ENCODE results near the gene VPS37B.

The VPS37B gene

GRCh38 chr12:122869207-122869973 is 26.5 kb downstream of the VPS37B start:
- Histone ChIP-seq H3K9ac (ENCODE audit: low read length) (no peak overlapping the region), H3K27me3 (replicated peaks; ENCODE audit: control insufficient read depth, insufficient read depth, low read length) (no peaks in the 10 kb centered on the region), H3K4me3 (ENCODE audit: low read length) (no peak overlapping the region), H3K36me3 (ENCODE audit: control insufficient read depth, insufficient read depth, low read length, severe bottlenecking) (peaks cover 35% of the 10 kb centered on the region), H3K9me3 (ENCODE audit: control insufficient read depth, low read length) (no peaks in the 10 kb centered on the region), H3K4me1 (ENCODE audit: control insufficient read depth, insufficient read depth, low read length) (peaks cover 23% of the 10 kb centered on the region)
- DNase-seq (ENCODE audit: low read depth) = no peak

GRCh38 chr12:122868471-122869177 is 27.3 kb downstream of the VPS37B start:
- DNase-seq (ENCODE audit: low read depth) = no peak
- Histone ChIP-seq H3K4me1 (ENCODE audit: control insufficient read depth, insufficient read depth, low read length) (peaks cover 23% of the 10 kb centered on the region), H3K36me3 (ENCODE audit: control insufficient read depth, insufficient read depth, low read length, severe bottlenecking) (peaks cover 35% of the 10 kb centered on the region), H3K4me3 (ENCODE audit: low read length) (no peak overlapping the region), H3K27me3 (replicated peaks; ENCODE audit: control insufficient read depth, insufficient read depth, low read length) (no peaks in the 10 kb centered on the region), H3K9me3 (ENCODE audit: control insufficient read depth, low read length) (no peaks in the 10 kb centered on the region), H3K9ac (ENCODE audit: low read length) (no peak overlapping the region)

GRCh38 chr12:122867691-122868461 is 28.0 kb downstream of the VPS37B start:
- DNase-seq (ENCODE audit: low read depth) = no peak
- no peak overlapping the region for H3K4me3 ChIP-seq (ENCODE audit: low read length)
- peaks cover 23% of the 10 kb centered on the region for H3K4me1 ChIP-seq (ENCODE audit: control insufficient read depth, insufficient read depth, low read length)
- no peaks in the 10 kb centered on the region for H3K9me3 ChIP-seq (ENCODE audit: control insufficient read depth, low read length)
- H3K9ac ChIP-seq (ENCODE audit: low read length) = no peak overlapping the region
- H3K36me3 ChIP-seq (ENCODE audit: control insufficient read depth, insufficient read depth, low read length, severe bottlenecking) = peaks cover 35% of the 10 kb centered on the region
- H3K27me3 ChIP-seq (replicated peaks; ENCODE audit: control insufficient read depth, insufficient read depth, low read length) = no peaks in the 10 kb centered on the region

DNA sequence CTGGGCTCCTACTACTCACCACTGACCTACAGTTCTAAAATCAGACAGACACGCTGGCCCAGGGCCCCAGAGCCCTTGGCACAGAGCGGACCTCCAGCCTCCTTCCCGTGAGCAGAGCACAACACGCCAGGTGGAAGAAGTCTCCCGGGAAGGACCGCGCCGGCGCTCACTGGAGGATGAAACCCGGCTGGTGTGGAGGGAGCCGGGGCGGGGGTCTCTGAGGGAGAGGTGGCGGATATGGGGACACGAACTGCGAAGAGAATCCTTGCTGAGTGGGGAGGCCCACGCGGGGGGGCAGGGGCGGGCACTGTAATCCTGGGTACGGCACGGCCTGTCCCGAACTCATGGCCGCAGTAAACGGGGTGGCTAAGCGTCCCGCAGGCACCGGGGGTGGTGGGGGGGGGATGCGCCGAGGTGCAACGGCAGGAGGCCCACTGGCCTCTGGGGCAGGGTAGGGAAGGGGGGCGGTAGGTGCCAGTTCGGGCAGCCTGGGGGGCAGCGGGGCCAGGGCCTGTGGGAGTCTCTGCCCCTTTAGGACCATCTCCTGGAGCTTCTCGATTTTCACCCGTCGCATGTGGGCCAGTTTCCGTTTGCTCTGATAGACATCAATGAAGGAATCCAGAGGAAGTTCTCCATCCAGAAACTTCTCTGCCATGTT is 28.8 kb downstream of the VPS37B start:
- no peak overlapping the region for H3K4me3 ChIP-seq (ENCODE audit: low read length)
- H3K36me3 ChIP-seq (ENCODE audit: control insufficient read depth, insufficient read depth, low read length, severe bottlenecking) = peaks cover 35% of the 10 kb centered on the region
- no peaks in the 10 kb centered on the region for H3K9me3 ChIP-seq (ENCODE audit: control insufficient read depth, low read length)
- no peak overlapping the region for H3K9ac ChIP-seq (ENCODE audit: low read length)
- no peaks in the 10 kb centered on the region for H3K27me3 ChIP-seq (replicated peaks; ENCODE audit: control insufficient read depth, insufficient read depth, low read length)
- no peak for DNase-seq (ENCODE audit: low read depth)
- peaks cover 15% of the 10 kb centered on the region for H3K4me1 ChIP-seq (ENCODE audit: control insufficient read depth, insufficient read depth, low read length)

GRCh38 chr12:122866379-122866778 is 29.5 kb downstream of the VPS37B start:
- H3K4me1 ChIP-seq (ENCODE audit: control insufficient read depth, insufficient read depth, low read length) = peaks cover 8% of the 10 kb centered on the region
- no peak for DNase-seq (ENCODE audit: low read depth)
- H3K36me3 ChIP-seq (ENCODE audit: control insufficient read depth, insufficient read depth, low read length, severe bottlenecking) = peaks cover 35% of the 10 kb centered on the region
- no peak overlapping the region for H3K9ac ChIP-seq (ENCODE audit: low read length)
- H3K9me3 ChIP-seq (ENCODE audit: control insufficient read depth, low read length) = no peaks in the 10 kb centered on the region
- no peaks in the 10 kb centered on the region for H3K27me3 ChIP-seq (replicated peaks; ENCODE audit: control insufficient read depth, insufficient read depth, low read length)
- no peak overlapping the region for H3K4me3 ChIP-seq (ENCODE audit: low read length)

DNA sequence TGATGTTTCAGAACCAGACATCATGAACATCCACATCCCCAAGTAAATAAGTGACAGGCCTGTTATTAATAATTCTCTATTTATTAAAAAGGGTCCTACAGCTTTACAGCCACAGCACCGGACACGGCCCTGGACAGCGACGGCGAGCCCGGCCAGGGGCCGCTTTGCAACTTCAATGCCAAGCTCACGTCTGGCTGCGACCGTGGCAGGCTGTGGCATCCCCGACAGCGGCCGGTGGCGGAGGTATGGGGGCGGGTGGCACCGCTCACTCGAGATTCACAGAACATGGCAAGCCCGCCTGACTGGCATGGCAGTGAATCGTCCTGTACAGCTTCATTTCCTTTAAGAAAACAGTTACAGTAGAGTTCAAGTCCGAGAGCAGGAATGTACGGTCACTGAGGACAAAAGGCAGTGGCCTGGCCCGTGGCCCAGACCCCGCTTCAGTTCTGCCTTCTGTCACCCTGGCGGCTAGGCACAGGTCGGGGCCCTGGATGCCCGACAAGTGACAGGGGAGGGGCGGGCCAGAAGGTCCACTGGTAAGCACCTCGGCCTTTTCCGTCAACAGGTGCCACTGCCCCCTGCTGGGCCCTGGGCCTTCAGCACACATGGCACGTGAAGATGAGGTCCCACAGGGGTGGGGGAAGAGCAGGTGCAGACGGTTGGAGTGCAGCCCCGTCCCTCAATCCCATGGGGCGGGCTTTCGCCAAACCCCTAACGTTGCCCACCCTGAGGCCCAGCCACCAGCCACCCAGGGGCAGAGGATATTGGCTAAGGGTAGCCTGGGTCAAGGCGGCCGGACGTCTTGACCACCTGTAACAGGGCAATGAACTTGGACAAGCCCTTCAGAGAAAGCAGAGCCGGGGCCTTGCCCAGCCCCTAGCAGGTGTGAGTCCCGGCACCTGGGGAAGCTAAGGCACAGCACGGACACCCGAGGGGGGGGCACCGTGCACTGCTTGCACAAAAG is 30.4 kb downstream of the VPS37B start:
- no peak for DNase-seq (ENCODE audit: low read depth)
- peaks cover 35% of the 10 kb centered on the region for H3K36me3 ChIP-seq (ENCODE audit: control insufficient read depth, insufficient read depth, low read length, severe bottlenecking)

GRCh38 chr12:122864894-122865253 is 31.1 kb downstream of the VPS37B start:
- no peaks in the 10 kb centered on the region for H3K9me3 ChIP-seq (ENCODE audit: control insufficient read depth, low read length)
- no peak overlapping the region for H3K9ac ChIP-seq (ENCODE audit: low read length)
- peaks cover 28% of the 10 kb centered on the region for H3K36me3 ChIP-seq (ENCODE audit: control insufficient read depth, insufficient read depth, low read length, severe bottlenecking)
- H3K4me3 ChIP-seq (ENCODE audit: low read length) = no peak overlapping the region
- no peak for DNase-seq (ENCODE audit: low read depth)
- H3K4me1 ChIP-seq (ENCODE audit: control insufficient read depth, insufficient read depth, low read length) = no peaks in the 10 kb centered on the region
- no peaks in the 10 kb centered on the region for H3K27me3 ChIP-seq (replicated peaks; ENCODE audit: control insufficient read depth, insufficient read depth, low read length)

More for the DNA sequence above, 30.4 kb downstream of the VPS37B start:
- Histone ChIP-seq H3K27me3 (replicated peaks; ENCODE audit: control insufficient read depth, insufficient read depth, low read length) (no peaks in the 10 kb centered on the region), H3K4me3 (ENCODE audit: low read length) (no peak overlapping the region), H3K9me3 (ENCODE audit: control insufficient read depth, low read length) (no peaks in the 10 kb centered on the region), H3K9ac (ENCODE audit: low read length) (no peak overlapping the region), H3K4me1 (ENCODE audit: control insufficient read depth, insufficient read depth, low read length) (no peaks in the 10 kb centered on the region)

GRCh38 chr12:122862872-122863701 is 32.8 kb downstream of the VPS37B start:
- H3K36me3 ChIP-seq (ENCODE audit: control insufficient read depth, insufficient read depth, low read length, severe bottlenecking) = peaks cover 11% of the 10 kb centered on the region
- no peak for DNase-seq (ENCODE audit: low read depth)
- no peaks in the 10 kb centered on the region for H3K4me1 ChIP-seq (ENCODE audit: control insufficient read depth, insufficient read depth, low read length)
- no peaks in the 10 kb centered on the region for H3K27me3 ChIP-seq (replicated peaks; ENCODE audit: control insufficient read depth, insufficient read depth, low read length)
- no peak overlapping the region for H3K4me3 ChIP-seq (ENCODE audit: low read length)
- H3K9me3 ChIP-seq (ENCODE audit: control insufficient read depth, low read length) = no peaks in the 10 kb centered on the region
- H3K9ac ChIP-seq (ENCODE audit: low read length) = no peak overlapping the region

GRCh38 chr12:122862110-122862634 is 33.8 kb downstream of the VPS37B start:
- Histone ChIP-seq H3K9ac (ENCODE audit: low read length) (no peak overlapping the region), H3K4me1 (ENCODE audit: control insufficient read depth, insufficient read depth, low read length) (no peaks in the 10 kb centered on the region), H3K36me3 (ENCODE audit: control insufficient read depth, insufficient read depth, low read length, severe bottlenecking) (peaks cover 8% of the 10 kb centered on the region), H3K27me3 (replicated peaks; ENCODE audit: control insufficient read depth, insufficient read depth, low read length) (no peaks in the 10 kb centered on the region), H3K4me3 (ENCODE audit: low read length) (no peak overlapping the region), H3K9me3 (ENCODE audit: control insufficient read depth, low read length) (no peaks in the 10 kb centered on the region)
- no peak for DNase-seq (ENCODE audit: low read depth)

Measured in adipocyte (in vitro differentiated cells).